ENCODE measurements around the gene RAD52.

- TF ChIP-seq CTCF (IDR thresholded peaks at IDR 0.05; ENCODE audit: insufficient read depth, low read length, poor library complexity, severe bottlenecking) = no peak
- TF ChIP-seq EZH2phosphoT487 (conservative IDR thresholded peaks at IDR 0.05; ENCODE audit: low read length) = no peak
Measured at GRCh38 chr12:884746-885414, 64.6 kb downstream of the RAD52 start.

All from SU-DHL-6 (cell line).